ENCODE measurements around the gene VWF.

The VWF gene

DNA sequence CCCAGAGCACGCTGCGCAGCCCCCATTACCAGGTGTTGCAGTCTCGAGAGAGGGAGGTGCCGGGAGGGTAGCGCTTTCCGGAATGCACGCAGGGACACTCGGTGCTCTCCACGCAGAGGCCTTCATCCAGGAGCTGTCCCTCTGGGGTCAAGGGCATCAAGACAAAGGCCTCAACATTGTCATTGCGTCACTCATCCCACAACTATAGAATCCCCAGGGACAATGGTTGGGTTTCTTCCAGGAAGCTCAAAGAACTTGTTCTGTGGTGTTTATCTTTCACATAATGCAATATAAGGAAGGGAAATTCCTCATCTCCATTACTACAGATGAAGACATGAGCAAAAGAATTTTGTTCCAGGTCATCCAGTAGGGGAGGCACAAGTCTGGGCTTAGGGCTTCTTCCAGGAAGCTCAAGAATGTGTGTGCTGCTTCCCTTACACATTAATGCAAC, 52.1 kb downstream of the VWF start:
- Histone ChIP-seq H3K4me1 (peaks cover 74% of the 10 kb centered on the region), H3K27me3 (no peaks in the 10 kb centered on the region), H4K20me1 (no peaks in the 10 kb centered on the region), H3K4me3 (no peak overlapping the region), H3K4me2 (peak overlapping the region; percentile 99), H3K9me3 (no peaks in the 10 kb centered on the region), H3K36me3 (no peaks in the 10 kb centered on the region), H3K27ac (no peak overlapping the region), H3K9ac (no peak overlapping the region)
- no peak for TF ChIP-seq Cebpa-rat (IDR thresholded peaks at IDR 0.05)

DNA sequence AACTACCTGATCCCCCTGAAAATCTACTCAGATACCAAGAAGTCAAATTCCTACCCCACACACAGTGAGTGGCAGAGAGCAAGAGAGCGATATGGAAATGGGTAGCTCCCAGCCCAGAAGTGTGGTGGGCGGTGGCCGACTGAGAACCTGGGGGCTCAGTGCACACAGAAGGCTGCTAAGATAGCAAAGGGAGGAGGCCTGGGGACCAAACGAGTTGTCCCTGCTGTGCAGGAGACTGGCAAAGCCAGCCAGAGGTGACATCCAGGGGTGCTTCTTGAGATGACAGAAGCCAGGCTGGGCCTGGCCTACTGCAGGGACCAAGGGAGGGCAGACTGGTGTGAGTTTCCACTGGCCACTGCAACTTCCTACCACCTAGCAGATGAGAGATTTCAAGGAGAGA, 52.9 kb downstream of the VWF start:
- H3K4me1 ChIP-seq = peaks cover 73% of the 10 kb centered on the region
- 0 out of 2 replicates have a peak overlapping the region, but pooled peaks have one; percentile 99 for H3K4me2 ChIP-seq
- no peaks in the 10 kb centered on the region for H3K27me3 ChIP-seq
- no peak overlapping the region for H3K4me3 ChIP-seq
- no peak overlapping the region for H3K9ac ChIP-seq
- H4K20me1 ChIP-seq = no peaks in the 10 kb centered on the region
- no peak for TF ChIP-seq Cebpa-rat (IDR thresholded peaks at IDR 0.05)
- H3K36me3 ChIP-seq = no peaks in the 10 kb centered on the region
- H3K9me3 ChIP-seq = no peaks in the 10 kb centered on the region
- no peak overlapping the region for H3K27ac ChIP-seq

DNA sequence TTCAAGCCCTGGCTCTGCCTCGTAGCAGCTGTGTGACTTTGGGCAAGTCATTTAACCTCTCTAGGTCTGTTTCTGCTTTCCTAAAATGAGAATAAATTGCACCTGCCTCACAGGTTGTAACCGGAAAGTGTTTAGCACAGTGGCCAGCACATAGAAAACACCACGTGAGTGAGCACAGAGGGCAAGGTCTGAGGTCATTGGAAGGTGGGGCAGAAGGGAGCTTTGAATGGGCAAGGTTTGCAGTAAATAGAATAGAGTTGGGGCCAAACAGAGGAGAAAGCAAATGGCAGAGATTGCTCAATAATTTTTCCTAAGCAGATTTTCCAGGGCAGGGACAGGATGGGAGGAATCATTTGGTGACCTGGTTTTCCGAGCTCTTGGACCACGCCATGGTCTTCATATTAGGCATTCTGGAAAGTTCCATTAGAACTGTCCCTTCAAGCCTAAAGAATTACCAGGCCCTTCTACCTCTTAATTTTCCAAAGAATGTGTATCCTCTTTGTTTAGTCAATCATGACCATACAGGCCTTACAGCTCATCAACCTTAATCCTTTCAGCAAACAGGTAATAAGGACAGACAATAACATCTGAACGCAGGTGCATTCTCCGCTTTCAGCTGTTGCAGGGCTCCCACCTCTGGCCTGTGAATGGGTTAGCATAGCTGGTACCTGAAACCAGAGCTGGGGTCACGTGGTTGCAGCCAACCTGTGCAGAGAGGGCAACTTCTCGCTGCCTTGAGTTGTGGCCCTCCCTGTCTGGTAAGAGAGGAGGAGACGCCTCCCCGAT, 53.8 kb downstream of the VWF start:
- H3K4me3 ChIP-seq = no peak overlapping the region
- no peak for TF ChIP-seq Cebpa-rat (IDR thresholded peaks at IDR 0.05)
- H3K27me3 ChIP-seq = no peaks in the 10 kb centered on the region
- H4K20me1 ChIP-seq = no peaks in the 10 kb centered on the region
- no peaks in the 10 kb centered on the region for H3K36me3 ChIP-seq
- H3K4me2 ChIP-seq = no peak overlapping the region
- no peak overlapping the region for H3K9ac ChIP-seq
- H3K4me1 ChIP-seq = peaks cover 73% of the 10 kb centered on the region
- H3K27ac ChIP-seq = no peak overlapping the region
- H3K9me3 ChIP-seq = no peaks in the 10 kb centered on the region

DNA sequence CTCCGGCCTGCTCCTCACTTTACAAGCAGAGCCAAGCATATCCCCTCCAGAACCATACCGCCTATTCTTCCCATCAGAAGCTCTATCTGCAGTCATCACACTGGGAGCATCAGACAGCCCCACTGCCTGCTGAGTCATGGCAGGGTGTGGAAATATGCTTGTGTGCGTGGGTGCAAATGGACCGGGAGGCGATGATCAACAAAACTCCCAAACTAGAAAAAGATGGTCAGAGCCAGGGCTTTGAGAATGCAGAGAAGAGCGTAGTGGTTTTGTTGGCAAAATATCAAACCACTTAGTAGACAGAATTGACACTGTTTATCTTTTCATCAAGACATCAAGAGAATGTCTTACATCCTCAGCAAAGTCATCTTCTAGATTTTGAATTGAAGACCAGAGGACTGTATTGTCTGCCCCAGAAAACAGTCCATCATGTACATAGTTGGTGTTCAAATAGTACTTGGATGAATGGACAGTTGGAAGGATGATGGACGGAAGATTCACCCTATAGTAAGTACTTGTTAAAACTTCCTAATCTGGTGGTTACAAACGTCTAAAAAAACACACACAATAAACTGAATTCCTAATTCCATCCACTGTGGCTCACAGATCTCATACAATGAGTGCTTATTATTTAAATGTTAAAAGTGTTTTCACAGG, 54.9 kb downstream of the VWF start:
- H3K27me3 ChIP-seq = no peaks in the 10 kb centered on the region
- H3K27ac ChIP-seq = no peak overlapping the region
- H3K4me1 ChIP-seq = peaks cover 68% of the 10 kb centered on the region
- TF ChIP-seq Cebpa-rat (IDR thresholded peaks at IDR 0.05) = no peak
- no peaks in the 10 kb centered on the region for H4K20me1 ChIP-seq
- no peaks in the 10 kb centered on the region for H3K9me3 ChIP-seq
- peak overlapping the region; percentile 38 for H3K4me2 ChIP-seq
- no peak overlapping the region for H3K4me3 ChIP-seq
- H3K9ac ChIP-seq = no peak overlapping the region
- H3K36me3 ChIP-seq = no peaks in the 10 kb centered on the region

DNA sequence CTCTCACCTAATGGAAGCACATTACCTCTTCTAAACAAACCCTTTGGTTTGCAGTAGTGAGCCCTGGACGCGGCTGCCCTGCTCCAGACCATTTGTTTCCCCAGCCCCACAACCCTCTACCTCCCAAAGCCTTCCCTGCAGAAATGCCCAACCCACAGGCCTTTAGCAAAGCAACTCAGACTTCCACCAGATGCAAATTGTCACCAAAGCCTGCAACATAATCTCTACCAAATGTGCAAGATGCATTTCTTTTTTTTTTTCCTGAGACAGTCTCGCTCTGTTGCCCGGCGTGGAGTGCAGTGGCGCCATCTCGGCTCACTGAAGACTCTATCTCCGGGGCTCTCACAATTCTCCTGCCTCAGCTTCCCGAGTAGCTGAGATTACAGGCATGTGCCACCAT, 56.2 kb downstream of the VWF start:
- Histone ChIP-seq H3K27ac (no peak overlapping the region), H3K36me3 (no peaks in the 10 kb centered on the region), H3K27me3 (no peaks in the 10 kb centered on the region), H4K20me1 (no peaks in the 10 kb centered on the region), H3K9me3 (no peaks in the 10 kb centered on the region), H3K4me1 (peaks cover 54% of the 10 kb centered on the region), H3K4me2 (no peak overlapping the region), H3K9ac (no peak overlapping the region), H3K4me3 (no peak overlapping the region)
- no peak for TF ChIP-seq Cebpa-rat (IDR thresholded peaks at IDR 0.05)

DNA sequence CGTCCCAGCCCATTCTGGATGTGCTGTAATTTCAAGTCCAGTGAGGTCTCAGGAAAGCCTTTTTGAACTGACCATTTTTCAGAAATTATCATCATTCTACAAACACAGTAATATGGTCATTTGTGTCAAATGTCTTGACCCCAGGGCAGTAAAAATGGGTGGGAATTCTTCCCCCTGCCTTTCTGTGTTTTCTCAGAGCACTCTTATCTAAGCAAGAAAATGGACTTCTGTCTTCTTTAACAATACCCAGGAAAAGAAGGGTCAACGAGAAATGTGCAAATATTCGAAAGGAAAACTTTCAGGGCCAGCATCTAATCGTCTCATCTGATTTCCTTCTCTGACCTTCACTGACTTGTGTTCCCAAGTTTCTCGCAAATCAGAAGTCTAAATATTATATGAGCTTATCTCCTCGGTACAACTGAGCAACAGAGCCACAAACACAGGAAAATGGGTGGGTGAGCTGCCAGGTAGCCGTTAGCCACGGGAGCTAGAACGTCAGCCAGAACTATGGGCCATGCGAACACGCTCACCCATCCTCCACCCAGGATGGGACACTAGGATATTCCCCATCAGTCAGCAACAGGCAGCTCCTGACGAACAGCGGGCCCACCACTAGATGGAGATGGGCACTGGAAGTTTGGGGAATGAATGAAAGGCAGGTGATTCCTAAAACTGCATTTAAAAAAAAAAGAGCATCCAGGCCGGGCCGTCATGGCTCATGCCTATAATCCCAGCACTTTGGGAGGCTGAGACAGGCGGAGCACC, 57.1 kb downstream of the VWF start:
- H3K9me3 ChIP-seq = no peaks in the 10 kb centered on the region
- H4K20me1 ChIP-seq = no peaks in the 10 kb centered on the region
- no peak overlapping the region for H3K4me2 ChIP-seq
- no peaks in the 10 kb centered on the region for H3K27me3 ChIP-seq
- H3K36me3 ChIP-seq = no peaks in the 10 kb centered on the region
- H3K9ac ChIP-seq = no peak overlapping the region
- no peak overlapping the region for H3K27ac ChIP-seq
- H3K4me1 ChIP-seq = peaks cover 45% of the 10 kb centered on the region
- no peak overlapping the region for H3K4me3 ChIP-seq
- TF ChIP-seq Cebpa-rat (IDR thresholded peaks at IDR 0.05) = no peak

DNA sequence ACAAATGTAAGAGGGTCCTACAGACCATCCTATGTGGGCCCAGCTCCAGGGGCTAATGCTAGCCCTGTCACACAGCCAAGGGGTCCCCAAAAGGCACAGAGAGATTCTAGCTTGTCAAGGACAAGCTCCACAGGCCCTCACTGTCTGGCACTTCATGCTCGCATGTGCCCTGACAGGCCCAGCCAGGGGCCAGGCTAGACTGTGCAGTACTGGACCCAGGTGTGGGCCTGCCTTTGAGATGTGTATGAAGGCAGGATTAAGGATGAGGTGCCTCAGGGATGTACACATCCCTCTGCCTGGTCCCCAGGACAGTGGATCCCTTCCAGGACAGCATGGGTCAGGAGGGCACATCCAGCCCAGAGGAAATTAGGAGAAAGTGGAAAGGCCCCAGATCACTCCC, 57.8 kb downstream of the VWF start:
- peaks cover 39% of the 10 kb centered on the region for H3K4me1 ChIP-seq
- H3K4me2 ChIP-seq = peak overlapping the region; percentile 56

DNA sequence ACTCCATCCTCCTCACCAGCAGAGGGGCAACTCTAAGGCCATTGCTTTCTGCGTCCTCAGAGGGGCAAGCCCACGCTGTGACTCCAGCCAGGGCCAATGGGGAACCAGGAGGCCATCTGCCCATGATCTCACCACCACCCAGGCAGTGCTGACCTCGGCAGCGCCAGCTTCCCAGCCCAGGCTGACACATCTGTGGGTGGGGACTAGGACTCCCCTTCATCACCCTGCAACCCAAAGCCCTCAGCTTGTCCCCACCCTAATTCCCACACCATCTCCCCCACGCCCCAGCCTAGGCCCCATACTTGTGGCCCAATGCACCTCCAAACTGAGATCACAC, 58.6 kb downstream of the VWF start:
- Histone ChIP-seq H3K36me3 (no peaks in the 10 kb centered on the region), H3K27me3 (no peaks in the 10 kb centered on the region), H4K20me1 (no peaks in the 10 kb centered on the region), H3K9ac (no peak overlapping the region), H3K4me1 (peaks cover 36% of the 10 kb centered on the region), H3K4me3 (no peak overlapping the region), H3K9me3 (no peaks in the 10 kb centered on the region), H3K4me2 (peak overlapping the region; percentile 56), H3K27ac (no peak overlapping the region)
- TF ChIP-seq Cebpa-rat (IDR thresholded peaks at IDR 0.05) = no peak

More for the DNA sequence above, 57.8 kb downstream of the VWF start:
- no peaks in the 10 kb centered on the region for H3K27me3 ChIP-seq
- no peaks in the 10 kb centered on the region for H3K9me3 ChIP-seq
- H3K4me3 ChIP-seq = no peak overlapping the region
- H3K36me3 ChIP-seq = no peaks in the 10 kb centered on the region
- peak overlapping the region; percentile 44; the same call in 1 of the 2 replicates for H3K27ac ChIP-seq
- no peak for TF ChIP-seq Cebpa-rat (IDR thresholded peaks at IDR 0.05)
- H4K20me1 ChIP-seq = no peaks in the 10 kb centered on the region
- H3K9ac ChIP-seq = no peak overlapping the region

DNA sequence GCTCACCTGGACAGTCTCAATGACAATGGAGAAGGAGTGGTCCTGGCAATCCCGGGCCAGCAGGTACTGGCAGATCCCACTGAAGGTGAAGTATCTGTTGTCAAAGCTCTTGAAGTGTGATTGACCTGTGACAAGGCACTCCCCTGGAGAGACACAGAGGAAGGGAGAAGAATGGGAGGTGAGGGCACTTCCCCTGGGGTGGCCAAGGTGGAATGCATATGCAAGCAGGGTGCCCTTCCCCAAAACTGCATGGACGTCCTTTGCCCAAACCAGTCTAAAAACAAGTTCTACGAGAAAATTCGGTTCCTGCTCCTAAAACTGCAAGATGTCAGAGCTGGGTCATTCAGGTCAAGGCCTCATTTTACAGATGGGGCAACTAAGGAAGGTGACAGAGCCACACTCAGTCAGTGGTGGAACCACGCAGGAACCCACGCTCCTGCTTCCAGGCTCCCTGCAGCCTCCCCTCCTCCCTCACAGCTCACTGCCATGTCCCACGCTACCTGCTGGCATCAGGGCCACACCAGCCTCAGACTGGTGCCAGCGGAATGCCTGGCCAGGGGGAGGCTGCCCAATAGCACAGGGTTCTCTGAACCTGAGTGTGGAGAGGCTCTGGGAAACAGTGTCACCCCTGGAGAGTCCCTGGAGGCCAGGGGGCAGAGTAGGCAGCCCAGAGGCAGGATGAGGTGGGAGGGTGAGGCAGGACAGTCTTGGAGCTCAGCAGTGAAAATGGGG, 59.2 kb downstream of the VWF start:
- peaks cover 41% of the 10 kb centered on the region for H3K4me1 ChIP-seq
- no peak overlapping the region for H3K9ac ChIP-seq
- no peak overlapping the region for H3K4me3 ChIP-seq
- H3K36me3 ChIP-seq = no peaks in the 10 kb centered on the region
- H4K20me1 ChIP-seq = no peaks in the 10 kb centered on the region
- no peak overlapping the region for H3K27ac ChIP-seq
- H3K27me3 ChIP-seq = no peaks in the 10 kb centered on the region
- H3K4me2 ChIP-seq = peak overlapping the region; percentile 56
- TF ChIP-seq Cebpa-rat (IDR thresholded peaks at IDR 0.05) = no peak
- no peaks in the 10 kb centered on the region for H3K9me3 ChIP-seq
